DOHH2 (cell line): ENCODE results near the gene VSIG2.

Source experiments
- CTCF ChIP-seq: fragments of 200-600 bp; sonication (generic); IDR thresholded peaks from one replicate; pipeline ENCODE4 v1.5.1; 2014; ENCODE audit warnings: antibody characterized with exemption, mild to moderate bottlenecking, low read depth, low read length; ENCODE audit not compliant: poor library complexity, severe bottlenecking
- EZH2phosphoT487 ChIP-seq: fragments of 200-600 bp; sonication (generic); IDR thresholded peaks from 2 replicates; pipeline ENCODE4 v1.6.1; 2017; ENCODE audit warnings: borderline replicate concordance, mild to moderate bottlenecking, antibody characterized with exemption, low read length, moderate library complexity, mixed read lengths

GRCh38 chr11:124788521-124788920 is 36.5 kb upstream of the VSIG2 start:
- TF ChIP-seq CTCF: no peak
- no peak for TF ChIP-seq EZH2phosphoT487
